Measurements from ENCODE around the gene IFIT2.
"Not testable (repeated sequence)": the region's sequence is repeated elsewhere in the genome, so short reads cannot be mapped to it uniquely, and the experiment has no call there.

IFIT2 gene

DNA sequence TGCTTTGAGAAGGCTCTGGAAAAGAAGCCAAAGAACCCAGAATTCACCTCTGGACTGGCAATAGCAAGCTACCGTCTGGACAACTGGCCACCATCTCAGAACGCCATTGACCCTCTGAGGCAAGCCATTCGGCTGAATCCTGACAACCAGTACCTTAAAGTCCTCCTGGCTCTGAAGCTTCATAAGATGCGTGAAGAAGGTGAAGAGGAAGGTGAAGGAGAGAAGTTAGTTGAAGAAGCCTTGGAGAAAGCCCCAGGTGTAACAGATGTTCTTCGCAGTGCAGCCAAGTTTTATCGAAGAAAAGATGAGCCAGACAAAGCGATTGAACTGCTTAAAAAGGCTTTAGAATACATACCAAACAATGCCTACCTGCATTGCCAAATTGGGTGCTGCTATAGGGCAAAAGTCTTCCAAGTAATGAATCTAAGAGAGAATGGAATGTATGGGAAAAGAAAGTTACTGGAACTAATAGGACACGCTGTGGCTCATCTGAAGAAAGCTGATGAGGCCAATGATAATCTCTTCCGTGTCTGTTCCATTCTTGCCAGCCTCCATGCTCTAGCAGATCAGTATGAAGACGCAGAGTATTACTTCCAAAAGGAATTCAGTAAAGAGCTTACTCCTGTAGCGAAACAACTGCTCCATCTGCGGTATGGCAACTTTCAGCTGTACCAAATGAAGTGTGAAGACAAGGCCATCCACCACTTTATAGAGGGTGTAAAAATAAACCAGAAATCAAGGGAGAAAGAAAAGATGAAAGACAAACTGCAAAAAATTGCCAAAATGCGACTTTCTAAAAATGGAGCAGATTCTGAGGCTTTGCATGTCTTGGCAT is 4.8 kb downstream of the IFIT2 start:
- Histone ChIP-seq H3K27ac (ENCODE audit: insufficient read depth, low read depth, low read length, poor library complexity, severe bottlenecking) (no peak overlapping the region), H3K9me3 (ENCODE audit: control insufficient read depth, low read length) (no peaks in the 10 kb centered on the region), H3K36me3 (ENCODE audit: control insufficient read depth, insufficient read depth, low read length) (no peaks in the 10 kb centered on the region), H3K4me1 (ENCODE audit: control insufficient read depth, insufficient read depth, low read length) (no peaks in the 10 kb centered on the region), H3K27me3 (ENCODE audit: control insufficient read depth, insufficient read depth, low read length, poor library complexity, severe bottlenecking) (no peaks in the 10 kb centered on the region), H3K4me3 (ENCODE audit: insufficient read depth, low read depth, low read length) (no peak overlapping the region)
- 96% methylated on average over 13 of the region's 13 CpGs for WGBS, 2 experiments

GRCh38 chr10:89307269-89307577 is 5.4 kb downstream of the IFIT2 start:
- H3K27me3 ChIP-seq (ENCODE audit: control insufficient read depth, insufficient read depth, low read length, poor library complexity, severe bottlenecking), result no peaks in the 10 kb centered on the region
- no peaks in the 10 kb centered on the region for H3K4me1 ChIP-seq (ENCODE audit: control insufficient read depth, insufficient read depth, low read length)
- H3K9me3 ChIP-seq (ENCODE audit: control insufficient read depth, low read length), result no peaks in the 10 kb centered on the region
- no peak overlapping the region for H3K27ac ChIP-seq (ENCODE audit: insufficient read depth, low read depth, low read length, poor library complexity, severe bottlenecking)
- H3K36me3 ChIP-seq (ENCODE audit: control insufficient read depth, insufficient read depth, low read length), result no peaks in the 10 kb centered on the region
- H3K4me3 ChIP-seq (ENCODE audit: insufficient read depth, low read depth, low read length), result no peak overlapping the region

DNA sequence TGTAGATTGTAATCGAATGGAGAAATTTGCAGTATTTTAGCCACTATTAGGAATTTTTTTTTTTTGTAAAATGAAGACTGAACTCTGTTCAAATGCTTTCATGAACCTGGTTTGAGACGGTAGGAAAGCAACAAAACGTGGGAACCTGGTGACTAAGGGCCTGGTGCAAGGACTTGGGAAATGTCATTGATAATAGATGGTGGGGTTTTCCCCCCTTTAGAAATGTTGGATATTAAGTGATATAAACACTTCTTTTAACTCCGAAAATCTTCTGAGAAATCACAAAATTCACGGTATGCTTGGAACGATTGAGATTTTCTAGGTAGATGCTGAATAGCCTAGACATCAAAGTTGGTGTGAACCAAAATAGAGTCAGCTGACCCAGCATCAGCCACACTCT is 6.4 kb downstream of the IFIT2 start:
- H3K27me3 ChIP-seq (ENCODE audit: control insufficient read depth, insufficient read depth, low read length, poor library complexity, severe bottlenecking), result no peaks in the 10 kb centered on the region
- no peaks in the 10 kb centered on the region for H3K9me3 ChIP-seq (ENCODE audit: control insufficient read depth, low read length)
- no peaks in the 10 kb centered on the region for H3K4me1 ChIP-seq (ENCODE audit: control insufficient read depth, insufficient read depth, low read length)
- 94 to 96% methylated on average over 6 of the region's 6 CpGs for WGBS, 2 experiments
- no peak overlapping the region for H3K4me3 ChIP-seq (ENCODE audit: insufficient read depth, low read depth, low read length)
- H3K36me3 ChIP-seq (ENCODE audit: control insufficient read depth, insufficient read depth, low read length), result no peaks in the 10 kb centered on the region
- no peak overlapping the region for H3K27ac ChIP-seq (ENCODE audit: insufficient read depth, low read depth, low read length, poor library complexity, severe bottlenecking)

DNA sequence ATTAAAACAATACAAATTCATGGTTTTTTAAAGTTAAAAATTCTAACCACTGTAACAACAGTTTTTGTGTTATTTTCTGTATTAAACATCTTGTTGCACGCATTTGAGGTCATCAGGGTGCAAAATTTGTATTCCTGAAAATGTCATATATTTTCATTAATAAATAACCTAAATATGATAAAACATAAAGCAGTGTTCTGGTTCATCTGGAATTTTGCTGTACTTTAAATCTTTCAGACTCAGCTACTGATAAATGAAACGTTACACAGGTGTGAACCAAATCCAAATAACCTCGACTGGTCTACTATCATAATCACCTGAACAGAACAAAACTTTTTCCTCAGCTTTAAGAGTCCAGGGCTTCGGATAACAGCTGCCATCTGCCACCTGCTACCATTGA is 6.9 kb downstream of the IFIT2 start:
- Histone ChIP-seq H3K36me3 (ENCODE audit: control insufficient read depth, insufficient read depth, low read length) (no peaks in the 10 kb centered on the region), H3K27me3 (ENCODE audit: control insufficient read depth, insufficient read depth, low read length, poor library complexity, severe bottlenecking) (no peaks in the 10 kb centered on the region), H3K9me3 (ENCODE audit: control insufficient read depth, low read length) (no peaks in the 10 kb centered on the region), H3K4me1 (ENCODE audit: control insufficient read depth, insufficient read depth, low read length) (no peaks in the 10 kb centered on the region), H3K27ac (ENCODE audit: insufficient read depth, low read depth, low read length, poor library complexity, severe bottlenecking) (no peak overlapping the region), H3K4me3 (ENCODE audit: insufficient read depth, low read depth, low read length) (no peak overlapping the region)
- 90 to 93% methylated on average over 3 to 4 of the region's 4 CpGs for WGBS, 2 experiments

GRCh38 chr10:89309156-89310055 is 7.6 kb downstream of the IFIT2 start:
- Histone ChIP-seq H3K4me1 (ENCODE audit: control insufficient read depth, insufficient read depth, low read length) (no peaks in the 10 kb centered on the region), H3K4me3 (ENCODE audit: insufficient read depth, low read depth, low read length) (no peak overlapping the region), H3K27ac (ENCODE audit: insufficient read depth, low read depth, low read length, poor library complexity, severe bottlenecking) (no peak overlapping the region), H3K9me3 (ENCODE audit: control insufficient read depth, low read length) (no peaks in the 10 kb centered on the region), H3K27me3 (ENCODE audit: control insufficient read depth, insufficient read depth, low read length, poor library complexity, severe bottlenecking) (no peaks in the 10 kb centered on the region), H3K36me3 (ENCODE audit: control insufficient read depth, insufficient read depth, low read length) (no peaks in the 10 kb centered on the region)
- WGBS, 2 experiments, result 94 to 96% methylated on average over 6 to 7 of the region's 7 CpGs

GRCh38 chr10:89310056-89310893 is 8.4 kb downstream of the IFIT2 start:
- H3K36me3 ChIP-seq (ENCODE audit: control insufficient read depth, insufficient read depth, low read length), result no peaks in the 10 kb centered on the region
- WGBS, 2 experiments, result 91 to 98% methylated on average over 2 of the region's 2 CpGs
- H3K9me3 ChIP-seq (ENCODE audit: control insufficient read depth, low read length), result no peaks in the 10 kb centered on the region

DNA sequence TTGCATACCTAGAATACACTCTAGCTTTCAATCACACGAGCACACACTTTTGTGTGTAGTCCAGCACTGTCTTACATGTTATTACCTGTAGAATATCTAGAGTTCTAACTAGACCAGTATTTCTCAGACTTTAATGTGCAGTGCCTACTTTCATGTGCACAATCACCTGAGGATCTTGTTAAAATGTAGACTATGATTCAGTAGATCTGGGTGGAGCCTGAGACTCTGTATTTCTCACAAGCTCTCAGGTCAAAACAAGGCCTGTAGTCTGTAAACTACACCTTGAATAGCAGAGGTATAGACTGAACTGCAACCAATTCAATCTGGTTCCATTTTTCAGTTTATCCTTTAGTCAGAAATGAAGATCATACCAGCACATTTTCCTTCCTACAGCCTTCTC is 11.1 kb downstream of the IFIT2 start:
- no peak overlapping the region for H3K4me3 ChIP-seq (ENCODE audit: insufficient read depth, low read depth, low read length)
- H3K9me3 ChIP-seq (ENCODE audit: control insufficient read depth, low read length), result no peaks in the 10 kb centered on the region
- no peaks in the 10 kb centered on the region for H3K36me3 ChIP-seq (ENCODE audit: control insufficient read depth, insufficient read depth, low read length)
- H3K4me1 ChIP-seq (ENCODE audit: control insufficient read depth, insufficient read depth, low read length), result no peaks in the 10 kb centered on the region
- H3K27me3 ChIP-seq (ENCODE audit: control insufficient read depth, insufficient read depth, low read length, poor library complexity, severe bottlenecking), result no peaks in the 10 kb centered on the region
- WGBS, 2 experiments, result 85 to 88% methylated on average over 1 of the region's 1 CpG
- H3K27ac ChIP-seq (ENCODE audit: insufficient read depth, low read depth, low read length, poor library complexity, severe bottlenecking), result no peak overlapping the region

More at GRCh38 chr10:89310056-89310893, 8.4 kb downstream of the IFIT2 start:
- Histone ChIP-seq H3K27ac (ENCODE audit: insufficient read depth, low read depth, low read length, poor library complexity, severe bottlenecking) (no peak overlapping the region), H3K4me1 (ENCODE audit: control insufficient read depth, insufficient read depth, low read length) (no peaks in the 10 kb centered on the region), H3K27me3 (ENCODE audit: control insufficient read depth, insufficient read depth, low read length, poor library complexity, severe bottlenecking) (no peaks in the 10 kb centered on the region), H3K4me3 (ENCODE audit: insufficient read depth, low read depth, low read length) (no peak overlapping the region)

GRCh38 chr10:89314676-89315075 is 12.8 kb downstream of the IFIT2 start:
- Histone ChIP-seq H3K4me3 (ENCODE audit: insufficient read depth, low read depth, low read length) (no peak overlapping the region), H3K36me3 (ENCODE audit: control insufficient read depth, insufficient read depth, low read length) (no peaks in the 10 kb centered on the region), H3K9me3 (ENCODE audit: control insufficient read depth, low read length) (no peaks in the 10 kb centered on the region), H3K27ac (ENCODE audit: insufficient read depth, low read depth, low read length, poor library complexity, severe bottlenecking) (no peak overlapping the region), H3K27me3 (ENCODE audit: control insufficient read depth, insufficient read depth, low read length, poor library complexity, severe bottlenecking) (no peaks in the 10 kb centered on the region), H3K4me1 (ENCODE audit: control insufficient read depth, insufficient read depth, low read length) (no peaks in the 10 kb centered on the region)

- not testable (repeated sequence) for H3K27ac ChIP-seq (ENCODE audit: insufficient read depth, low read depth, low read length, poor library complexity, severe bottlenecking); H3K9me3 ChIP-seq (ENCODE audit: control insufficient read depth, low read length); H3K4me1 ChIP-seq (ENCODE audit: control insufficient read depth, insufficient read depth, low read length); H3K27me3 ChIP-seq (ENCODE audit: control insufficient read depth, insufficient read depth, low read length, poor library complexity, severe bottlenecking); H3K36me3 ChIP-seq (ENCODE audit: control insufficient read depth, insufficient read depth, low read length); H3K4me3 ChIP-seq (ENCODE audit: insufficient read depth, low read depth, low read length)
- WGBS, 2 experiments, result 85 to 92% methylated on average over 4 of the region's 4 CpGs
These were observed 16.2 kb downstream of the IFIT2 start for GRCh38 chr10:89318047-89318446.

DNA sequence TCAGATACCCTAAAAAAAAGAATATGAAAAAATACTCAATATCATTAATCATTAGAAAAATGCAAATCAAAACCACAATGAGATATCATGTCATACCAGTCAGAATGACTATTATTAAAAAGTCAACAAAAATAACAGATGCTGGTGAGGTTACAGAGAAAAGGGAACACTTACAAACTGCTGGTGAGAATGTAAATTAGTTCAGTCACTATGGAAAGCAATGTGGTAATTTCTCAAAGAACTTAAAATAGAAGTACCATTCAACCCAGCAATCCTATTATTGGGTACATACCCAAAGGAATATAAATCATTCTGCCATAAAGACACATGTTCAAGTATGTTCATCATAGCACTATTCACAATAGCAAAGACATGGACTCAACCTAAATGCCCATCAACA is 23.2 kb downstream of the IFIT2 start:
- H3K36me3 ChIP-seq (ENCODE audit: control insufficient read depth, insufficient read depth, low read length); H3K9me3 ChIP-seq (ENCODE audit: control insufficient read depth, low read length); H3K27me3 ChIP-seq (ENCODE audit: control insufficient read depth, insufficient read depth, low read length, poor library complexity, severe bottlenecking); H3K4me3 ChIP-seq (ENCODE audit: insufficient read depth, low read depth, low read length); H3K27ac ChIP-seq (ENCODE audit: insufficient read depth, low read depth, low read length, poor library complexity, severe bottlenecking); H3K4me1 ChIP-seq (ENCODE audit: control insufficient read depth, insufficient read depth, low read length): not testable (repeated sequence)
